ENCODE measurements around the gene LILRB5.
"Not testable (repeated sequence)": the region's sequence is repeated elsewhere in the genome, so short reads cannot be mapped to it uniquely, and the experiment has no call there.

The LILRB5 gene

GRCh38 chr19:54242234-54242633 is 14.8 kb downstream of the LILRB5 start:
- not testable (repeated sequence) for DNase-seq (ENCODE audit: low spot score)

GRCh38 chr19:54240372-54241336 is 16.4 kb downstream of the LILRB5 start:
- DNase-seq (ENCODE audit: low spot score), result not testable (repeated sequence)

GRCh38 chr19:54239491-54240371 is 17.3 kb downstream of the LILRB5 start:
- DNase-seq (ENCODE audit: low spot score), result not testable (repeated sequence)

GRCh38 chr19:54233941-54234340 is 23.1 kb downstream of the LILRB5 start:
- no peak for DNase-seq (ENCODE audit: low spot score)

- DNase-seq (ENCODE audit: low spot score), result peak; percentile 89
Measured at GRCh38 chr19:54231077-54231931, 25.8 kb downstream of the LILRB5 start.

GRCh38 chr19:54230031-54230430 is 27.0 kb downstream of the LILRB5 start:
- no peak for DNase-seq (ENCODE audit: low spot score)

GRCh38 chr19:54229146-54229545 is 27.9 kb downstream of the LILRB5 start:
- no peak for DNase-seq (ENCODE audit: low spot score)

- DNase-seq (ENCODE audit: low spot score), result not testable (repeated sequence)
Measured at GRCh38 chr19:54224619-54225018, 32.5 kb downstream of the LILRB5 start.

- not testable (repeated sequence) for DNase-seq (ENCODE audit: low spot score)
Measured at GRCh38 chr19:54223937-54224281, 33.2 kb downstream of the LILRB5 start.

GRCh38 chr19:54223277-54223936 is 33.7 kb downstream of the LILRB5 start:
- not testable (repeated sequence) for DNase-seq (ENCODE audit: low spot score)

GRCh38 chr19:54222474-54223276 is 34.4 kb downstream of the LILRB5 start, which contains the start of gene LILRB3:
TSS of gene LILRB3 (minus strand) at chr19:54223007. CDS start at chr19:54222976, 31 bp downstream.
- DNase-seq (ENCODE audit: low spot score), result not testable (repeated sequence)

- not testable (repeated sequence) for DNase-seq (ENCODE audit: low spot score)
Measured at GRCh38 chr19:54221947-54222346, 35.1 kb downstream of the LILRB5 start.

- not testable (repeated sequence) for DNase-seq (ENCODE audit: low spot score)
Measured at GRCh38 chr19:54219702-54220101, 37.4 kb downstream of the LILRB5 start.

GRCh38 chr19:54218960-54219661 is 38.0 kb downstream of the LILRB5 start:
- no peak for DNase-seq (ENCODE audit: low spot score)

- no peak for DNase-seq (ENCODE audit: low spot score)
Measured at GRCh38 chr19:54218259-54218658, 38.8 kb downstream of the LILRB5 start.

GRCh38 chr19:54217517-54218247 is 39.4 kb downstream of the LILRB5 start:
- not testable (repeated sequence) for DNase-seq (ENCODE audit: low spot score)

GRCh38 chr19:54216869-54217268 is 40.2 kb downstream of the LILRB5 start:
- DNase-seq (ENCODE audit: low spot score), result no peak

GRCh38 chr19:54214734-54215133 is 42.3 kb downstream of the LILRB5 start:
- DNase-seq (ENCODE audit: low spot score), result not testable (repeated sequence)

- DNase-seq (ENCODE audit: low spot score), result not testable (repeated sequence)
Measured at GRCh38 chr19:54214217-54214616, 42.9 kb downstream of the LILRB5 start.
